Kidney glomerular epithelial cell (primary cell): Measurements from ENCODE around the gene APLF.
"Not testable (repeated sequence)": the region's sequence is repeated elsewhere in the genome, so short reads cannot be mapped to it uniquely, and the experiment has no call there.

ENCODE experiments used
- DNase-seq: peaks from one replicate; lab custom pipeline; 2025; lab: John Stamatoyannopoulos, UW

Gene APLF

GRCh38 chr2:68475576-68475975 is 8.2 kb downstream of the APLF start:
- no peak for DNase-seq

GRCh38 chr2:68476454-68476853 is 9.1 kb downstream of the APLF start:
- DNase-seq, result no peak

GRCh38 chr2:68478688-68479087 is 11.3 kb downstream of the APLF start:
- DNase-seq, result no peak

- DNase-seq, result no peak
These were observed 15.0 kb downstream of the APLF start for GRCh38 chr2:68482296-68482820.

GRCh38 chr2:68483011-68483410 is 15.6 kb downstream of the APLF start:
- DNase-seq, result no peak

GRCh38 chr2:68487773-68488355 is 20.5 kb downstream of the APLF start:
- peak; percentile 17 for DNase-seq

- not testable (repeated sequence) for DNase-seq
These were observed 21.2 kb downstream of the APLF start for GRCh38 chr2:68488605-68489004.

GRCh38 chr2:68489282-68489681 is 21.9 kb downstream of the APLF start:
- DNase-seq, result no peak

- no peak for DNase-seq
These were observed 24.2 kb downstream of the APLF start for GRCh38 chr2:68491582-68491981.

GRCh38 chr2:68499133-68499532 is 31.7 kb downstream of the APLF start:
- DNase-seq, result no peak

- no peak for DNase-seq
These were observed 33.3 kb downstream of the APLF start for GRCh38 chr2:68500649-68501048.

- no peak for DNase-seq
These were observed 34.4 kb downstream of the APLF start for GRCh38 chr2:68501768-68502167.

GRCh38 chr2:68505603-68506159 is 38.3 kb downstream of the APLF start:
- no peak for DNase-seq

GRCh38 chr2:68506170-68506569 is 38.8 kb downstream of the APLF start:
- DNase-seq, result no peak

- no peak for DNase-seq
These were observed 44.9 kb downstream of the APLF start for GRCh38 chr2:68512326-68512725.

GRCh38 chr2:68512966-68513365 is 45.6 kb downstream of the APLF start:
- no peak for DNase-seq

GRCh38 chr2:68514316-68514929 is 47.0 kb downstream of the APLF start:
- no peak for DNase-seq

- no peak for DNase-seq
These were observed 48.9 kb downstream of the APLF start for GRCh38 chr2:68516051-68516955.

GRCh38 chr2:68519236-68519635 is 51.9 kb downstream of the APLF start:
- no peak for DNase-seq

- DNase-seq, result no peak
These were observed 53.7 kb downstream of the APLF start for GRCh38 chr2:68521037-68521436.

- DNase-seq, result not testable (repeated sequence)
These were observed 59.6 kb downstream of the APLF start for GRCh38 chr2:68526943-68527342.

- DNase-seq, result not testable (repeated sequence)
These were observed 60.1 kb downstream of the APLF start for GRCh38 chr2:68527343-68528081.
